COLO829 (cell line): ENCODE measurements around the gene BRCC3.
"Not testable (repeated sequence)": the region's sequence is repeated elsewhere in the genome, so short reads cannot be mapped to it uniquely, and the experiment has no call there.

Experiments
- DNase-seq: peaks from one replicate; pipeline ENCODE4 v3.0.0; 2012; ENCODE audit warnings: low spot score

Gene BRCC3

GRCh38 chrX:155143959-155144548 is 72.7 kb downstream of the BRCC3 start:
- DNase-seq = no peak

GRCh38 chrX:155144926-155145325 is 73.6 kb downstream of the BRCC3 start:
- DNase-seq = no peak

- DNase-seq = not testable (repeated sequence)
Observed at GRCh38 chrX:155147612-155148011, 76.3 kb downstream of the BRCC3 start.

GRCh38 chrX:155148166-155148565 is 76.9 kb downstream of the BRCC3 start:
- not testable (repeated sequence) for DNase-seq

- peak; percentile 35 for DNase-seq
Observed at GRCh38 chrX:155148724-155149537, 77.6 kb downstream of the BRCC3 start.

- DNase-seq = no peak
Observed at GRCh38 chrX:155169881-155170280, 98.6 kb downstream of the BRCC3 start.
